SK-N-SH (cell line): Measurements from ENCODE around the gene TP53BP2.
"Not testable (repeated sequence)": the region's sequence is repeated elsewhere in the genome, so short reads cannot be mapped to it uniquely, and the experiment has no call there.

Experiments used
- TAF1 ChIP-seq: IDR thresholded peaks from 2 replicates; pipeline ENCODE4 v1.6.1; 2012; ENCODE audit warnings: low read depth, mild to moderate bottlenecking, low read length, moderate library complexity, borderline replicate concordance
- TF ChIP-seq, protein P1 (sequence below): fragments of 200-600 bp; sonication (generic); IDR thresholded peaks from 2 replicates; pipeline ENCODE4 v1.6.1; 2017; ENCODE audit warnings: antibody characterized with exemption, mild to moderate bottlenecking, moderate library complexity

DNA sequence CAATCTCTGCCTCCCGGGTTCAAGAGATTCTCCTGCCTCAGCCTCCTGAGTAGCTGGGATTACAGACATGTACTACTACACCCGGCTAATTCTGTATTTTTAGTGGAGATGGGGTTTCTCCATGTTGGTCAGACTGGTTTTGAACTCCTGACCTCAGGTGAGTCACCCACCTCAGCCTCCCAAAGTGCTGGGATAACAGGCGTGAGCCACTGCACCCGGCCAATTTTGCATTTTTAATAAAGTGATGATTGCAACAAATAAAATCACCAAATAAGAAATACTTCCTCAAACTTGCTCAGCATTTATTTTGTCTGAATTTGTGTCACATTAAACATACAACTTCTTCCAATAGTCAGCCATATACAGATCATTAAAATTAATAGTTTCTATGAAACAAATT lies 35.8 kb downstream of the TP53BP2 start:
- not testable (repeated sequence) for TF ChIP-seq TAF1
- TF ChIP-seq, protein P1, sequence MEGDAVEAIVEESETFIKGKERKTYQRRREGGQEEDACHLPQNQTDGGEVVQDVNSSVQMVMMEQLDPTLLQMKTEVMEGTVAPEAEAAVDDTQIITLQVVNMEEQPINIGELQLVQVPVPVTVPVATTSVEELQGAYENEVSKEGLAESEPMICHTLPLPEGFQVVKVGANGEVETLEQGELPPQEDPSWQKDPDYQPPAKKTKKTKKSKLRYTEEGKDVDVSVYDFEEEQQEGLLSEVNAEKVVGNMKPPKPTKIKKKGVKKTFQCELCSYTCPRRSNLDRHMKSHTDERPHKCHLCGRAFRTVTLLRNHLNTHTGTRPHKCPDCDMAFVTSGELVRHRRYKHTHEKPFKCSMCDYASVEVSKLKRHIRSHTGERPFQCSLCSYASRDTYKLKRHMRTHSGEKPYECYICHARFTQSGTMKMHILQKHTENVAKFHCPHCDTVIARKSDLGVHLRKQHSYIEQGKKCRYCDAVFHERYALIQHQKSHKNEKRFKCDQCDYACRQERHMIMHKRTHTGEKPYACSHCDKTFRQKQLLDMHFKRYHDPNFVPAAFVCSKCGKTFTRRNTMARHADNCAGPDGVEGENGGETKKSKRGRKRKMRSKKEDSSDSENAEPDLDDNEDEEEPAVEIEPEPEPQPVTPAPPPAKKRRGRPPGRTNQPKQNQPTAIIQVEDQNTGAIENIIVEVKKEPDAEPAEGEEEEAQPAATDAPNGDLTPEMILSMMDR = not testable (repeated sequence)
